G401.6 (cell line): ENCODE results near the gene TRIM63.

Experiments used
- FAIRE-seq: peaks from 2 replicates; lab custom pipeline; 2012; peaks lifted over from hg19 to GRCh38; lab: Jason Lieb, UNC

Gene TRIM63

GRCh38 chr1:26084844-26085243 lies 17.4 kb upstream of the TRIM63 start:
- FAIRE-seq, result no peak

- no peak for FAIRE-seq
Measured at GRCh38 chr1:26084091-26084561, 16.7 kb upstream of the TRIM63 start.

GRCh38 chr1:26083208-26083607 lies 15.8 kb upstream of the TRIM63 start:
- no peak for FAIRE-seq

GRCh38 chr1:26082020-26082350 lies 14.6 kb upstream of the TRIM63 start:
- FAIRE-seq, result no peak

GRCh38 chr1:26081267-26082019 lies 14.0 kb upstream of the TRIM63 start:
- no peak for FAIRE-seq

GRCh38 chr1:26079960-26080814 lies 12.8 kb upstream of the TRIM63 start:
- no peak for FAIRE-seq

GRCh38 chr1:26079178-26079563 lies 11.7 kb upstream of the TRIM63 start:
- FAIRE-seq, result no peak

- no peak for FAIRE-seq
Measured at GRCh38 chr1:26078286-26079177, 11.1 kb upstream of the TRIM63 start.

GRCh38 chr1:26077524-26077923 lies 10.1 kb upstream of the TRIM63 start:
- FAIRE-seq, result no peak

GRCh38 chr1:26075421-26076144 lies 8.2 kb upstream of the TRIM63 start:
- FAIRE-seq, result no peak

- no peak for FAIRE-seq
Measured at GRCh38 chr1:26072305-26072704, 4.9 kb upstream of the TRIM63 start.

- no peak for FAIRE-seq
Measured at GRCh38 chr1:26070963-26071342, 3.5 kb upstream of the TRIM63 start.

GRCh38 chr1:26070296-26070962 lies 3.0 kb upstream of the TRIM63 start:
- FAIRE-seq, result no peak

GRCh38 chr1:26069941-26070295 lies 2.5 kb upstream of the TRIM63 start:
- FAIRE-seq, result no peak

- FAIRE-seq, result no peak
Measured at GRCh38 chr1:26066857-26067256, 573 bp downstream of the TRIM63 start.

GRCh38 chr1:26066160-26066559 lies 1.3 kb downstream of the TRIM63 start:
- FAIRE-seq, result no peak

GRCh38 chr1:26064553-26064952 lies 2.9 kb downstream of the TRIM63 start:
- no peak for FAIRE-seq

GRCh38 chr1:26060832-26061574 lies 6.4 kb downstream of the TRIM63 start:
- FAIRE-seq, result no peak

GRCh38 chr1:26059906-26060305 lies 7.5 kb downstream of the TRIM63 start:
- no peak for FAIRE-seq

GRCh38 chr1:26058052-26058595 lies 9.3 kb downstream of the TRIM63 start:
- FAIRE-seq, result no peak
